OCI-LY1 (cell line): Measurements from ENCODE around the gene LLCFC1.

ENCODE experiments used
- CTCF ChIP-seq: fragments of 200-600 bp; sonication (generic), shearing (Covaris generic); IDR thresholded peaks from 2 replicates; pipeline ENCODE4 v1.5.1; 2017; ENCODE audit warnings: mild to moderate bottlenecking, antibody characterized with exemption, low read length, moderate library complexity, mixed read lengths
- EZH2 ChIP-seq: fragments of 200-600 bp; sonication (generic), shearing (Covaris generic); IDR thresholded peaks from 2 replicates; pipeline ENCODE4 v1.8.0; 2017; ENCODE audit warnings: borderline replicate concordance, mixed run types, mild to moderate bottlenecking, antibody characterized with exemption, low read length, moderate library complexity, mixed read lengths

DNA sequence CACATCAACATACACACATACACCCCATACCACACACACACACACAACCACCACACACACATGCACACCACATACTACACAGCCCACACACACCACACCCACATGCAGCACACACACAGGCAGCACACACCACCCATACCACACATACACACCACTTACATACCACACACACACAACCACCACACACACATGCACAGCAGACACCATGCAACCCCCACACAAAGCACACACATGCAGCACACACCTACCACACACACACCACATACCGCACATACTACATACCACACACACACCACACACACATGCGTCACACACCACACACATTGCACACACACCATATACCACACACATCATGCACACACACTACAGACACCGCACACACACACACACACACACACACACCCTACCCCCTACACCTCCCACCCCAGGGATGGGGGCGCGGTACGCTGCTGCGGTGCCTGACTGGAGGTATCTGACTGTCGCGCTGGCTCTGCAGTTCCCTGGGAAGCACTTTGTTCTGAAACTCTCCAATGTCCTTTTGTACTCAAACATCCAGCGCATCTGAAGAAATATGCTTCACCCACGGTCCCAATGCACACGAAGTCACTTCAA, 48.3 kb upstream of the LLCFC1 start:
- TF ChIP-seq CTCF: no peak
- no peak for TF ChIP-seq EZH2
